GM21360 (cell line): ENCODE measurements around the gene ATP8A2.

ENCODE experiments used
- ATAC-seq: cut with Tn5 transposase; IDR thresholded peaks from one replicate; pipeline ENCODE4 v1.9.1; 2021; ENCODE audit warnings: mild to moderate bottlenecking, moderate library complexity; ENCODE audit not compliant: unreplicated experiment

The ATP8A2 gene

DNA sequence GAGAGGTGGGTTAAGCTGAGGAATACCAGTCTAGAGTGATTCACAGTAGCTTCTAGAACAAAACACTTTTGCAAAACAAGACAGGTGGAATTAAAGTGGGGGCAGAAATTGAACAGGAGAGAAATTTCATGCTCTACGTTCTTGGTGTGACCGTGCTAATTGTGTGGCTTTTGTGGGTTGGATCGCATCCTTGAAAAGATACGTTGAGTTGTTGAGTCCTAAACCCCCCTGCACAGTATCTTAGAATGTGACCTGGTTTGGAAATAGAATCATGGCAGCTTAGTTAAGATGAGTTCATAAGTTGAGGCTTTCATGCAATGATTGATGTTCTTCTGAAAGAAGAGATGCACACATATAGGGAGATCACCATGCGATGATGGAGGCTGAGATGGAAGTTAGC is 308.2 kb downstream of the ATP8A2 start:
- no peak for ATAC-seq

DNA sequence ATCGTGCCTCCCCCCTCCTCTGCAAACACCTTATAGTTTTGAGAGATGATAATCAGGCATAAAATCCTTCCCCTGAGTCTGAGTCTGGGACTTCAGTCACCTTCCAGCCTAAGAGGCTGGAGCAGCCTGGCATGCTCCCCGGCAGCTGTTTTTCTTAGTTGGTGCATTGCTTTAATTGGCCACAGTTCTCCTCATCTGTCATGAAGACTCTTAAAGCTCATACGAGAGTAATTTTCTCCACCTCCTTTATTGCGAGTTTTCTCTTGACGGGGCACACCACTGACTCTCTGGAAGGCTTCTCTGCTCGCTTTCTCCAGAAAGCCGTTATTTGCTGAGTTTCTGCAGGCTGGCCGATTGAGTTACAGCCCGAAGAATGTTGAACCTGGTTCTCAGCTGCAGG is 310.5 kb downstream of the ATP8A2 start:
- no peak for ATAC-seq

DNA sequence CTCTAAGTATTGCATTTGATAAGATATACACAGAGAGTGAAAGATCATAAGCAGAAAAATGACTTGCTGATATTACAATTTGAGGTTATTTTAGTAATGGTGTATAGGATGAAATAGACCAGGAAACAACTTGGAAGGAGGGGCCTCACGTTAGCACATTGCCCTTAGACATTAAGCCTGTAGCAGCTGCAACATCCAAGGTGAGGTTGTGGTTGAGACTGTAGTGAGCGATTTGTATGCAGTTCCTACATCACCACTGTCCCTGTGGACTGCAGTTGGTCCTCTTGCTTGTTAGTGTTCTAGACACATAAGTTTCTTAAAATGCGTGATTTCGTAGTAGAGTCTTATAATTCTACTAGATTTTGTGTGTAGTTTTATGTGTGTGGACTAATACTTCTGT is 311.3 kb downstream of the ATP8A2 start:
- no peak for ATAC-seq

DNA sequence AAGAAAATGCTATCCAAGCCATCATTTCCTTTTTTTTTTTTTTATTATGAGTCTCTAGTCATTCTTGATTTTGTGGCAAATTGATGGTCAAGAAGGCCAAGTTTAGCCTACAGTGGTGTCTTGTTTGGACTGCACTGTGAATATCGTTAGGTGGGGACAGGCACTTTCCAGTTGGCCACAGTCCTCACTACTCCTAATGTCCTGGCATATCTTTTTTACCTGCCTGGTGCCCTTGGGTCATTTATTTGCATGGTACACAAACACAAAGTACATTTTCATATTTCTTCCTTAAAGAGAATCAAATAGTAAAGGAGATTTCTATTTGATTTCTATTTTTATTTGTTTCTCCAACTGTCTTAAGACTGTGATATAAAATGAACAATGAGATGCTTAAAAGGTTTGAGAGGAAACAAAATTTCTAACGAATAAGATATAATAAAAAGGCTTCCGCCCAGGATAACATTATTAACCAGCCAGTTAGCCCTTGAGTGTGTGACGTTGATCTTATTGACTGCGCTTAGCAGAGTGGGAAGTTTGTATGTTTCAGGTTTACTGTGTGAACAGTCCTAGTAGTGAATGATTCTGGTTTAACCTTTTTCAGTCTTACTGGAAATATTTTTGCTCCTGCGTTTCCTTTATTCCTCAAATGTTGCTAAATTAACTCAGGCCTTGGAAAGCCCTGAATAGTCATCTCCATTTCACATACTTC is 312.0 kb downstream of the ATP8A2 start:
- no peak for ATAC-seq

DNA sequence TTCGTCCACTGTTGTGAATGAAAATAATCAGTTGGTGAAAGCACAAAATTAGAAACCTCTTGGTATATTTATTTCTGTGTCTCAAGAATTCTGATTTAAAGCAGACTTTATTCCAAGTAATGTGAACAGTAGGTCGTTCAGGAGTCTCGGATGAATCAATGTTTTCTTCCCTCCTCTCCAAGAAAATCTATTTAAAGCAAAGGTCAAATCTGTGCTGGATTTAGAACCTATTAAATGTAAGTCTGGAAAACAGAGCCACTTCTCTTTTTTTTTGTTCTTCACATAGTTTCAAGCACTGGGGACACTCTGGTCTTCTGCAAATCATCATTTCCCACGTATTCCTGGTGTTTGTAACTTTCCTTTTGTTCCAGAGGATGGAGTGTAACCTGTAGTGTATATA is 312.7 kb downstream of the ATP8A2 start:
- ATAC-seq = no peak

DNA sequence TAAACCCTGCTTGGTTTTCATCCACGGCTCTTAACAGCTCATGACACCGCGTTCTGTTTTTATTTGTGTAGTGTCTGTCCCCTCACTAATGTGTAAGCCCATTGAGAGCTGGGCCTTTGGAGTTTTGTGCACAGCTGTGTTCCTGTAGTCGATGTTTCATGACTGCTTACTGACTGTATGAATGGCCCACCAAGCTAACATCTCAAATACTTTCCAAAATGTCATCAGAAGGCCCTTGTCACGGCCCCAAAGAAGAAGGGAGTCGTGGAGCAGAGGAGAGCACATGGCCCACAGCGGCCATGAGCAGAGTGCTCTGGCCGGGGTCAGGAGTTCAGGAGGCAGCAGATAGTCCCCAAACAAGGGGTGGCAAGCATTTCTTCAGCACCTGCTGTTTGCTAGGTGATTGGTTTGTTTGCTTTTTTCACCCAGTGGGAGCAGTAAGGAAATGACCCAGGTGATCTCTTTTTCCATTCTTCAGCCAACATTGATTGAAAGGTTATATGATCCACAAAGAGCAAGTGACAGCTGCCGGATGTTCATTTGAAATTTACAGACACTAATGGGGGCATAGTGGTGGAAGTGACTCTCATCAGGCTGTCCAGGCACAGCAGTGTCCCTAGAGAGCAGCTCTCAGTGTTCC is 315.2 kb downstream of the ATP8A2 start:
- no peak for ATAC-seq

DNA sequence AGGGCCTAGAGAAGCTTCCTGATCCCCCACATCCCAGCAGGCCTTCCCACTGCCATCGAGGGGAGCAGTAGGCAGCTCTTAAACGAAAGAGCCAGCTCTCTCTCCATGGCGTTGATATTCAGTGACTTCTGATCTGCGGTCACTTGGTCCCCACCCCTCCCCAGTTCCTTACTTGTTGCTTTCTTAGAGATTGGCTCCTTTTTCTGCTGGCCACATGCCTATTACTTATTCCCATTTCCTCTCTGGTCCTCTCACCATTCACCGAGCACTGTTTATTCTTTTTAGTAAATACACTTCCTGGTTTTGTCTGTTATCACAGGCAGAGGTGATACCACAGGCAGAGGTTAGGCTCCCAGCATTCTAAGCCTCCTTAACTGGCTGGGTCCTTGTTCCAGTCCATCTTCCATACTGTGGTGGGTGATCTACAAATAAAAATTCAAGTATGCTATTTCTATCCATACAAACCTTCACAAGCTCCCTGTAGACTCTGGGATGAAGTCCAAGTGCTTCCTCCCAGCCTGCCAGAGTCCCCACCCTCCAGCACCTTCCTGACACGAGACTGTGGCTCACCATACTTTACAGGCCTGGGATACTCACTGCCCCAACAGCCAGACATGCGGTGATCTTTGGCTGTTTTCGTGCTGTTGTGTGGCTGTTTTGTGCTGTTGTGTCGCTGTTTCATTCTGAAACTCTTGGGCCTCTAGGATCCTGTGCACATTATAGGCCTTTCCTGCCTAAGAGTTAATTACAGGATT is 315.9 kb downstream of the ATP8A2 start:
- ATAC-seq = no peak

DNA sequence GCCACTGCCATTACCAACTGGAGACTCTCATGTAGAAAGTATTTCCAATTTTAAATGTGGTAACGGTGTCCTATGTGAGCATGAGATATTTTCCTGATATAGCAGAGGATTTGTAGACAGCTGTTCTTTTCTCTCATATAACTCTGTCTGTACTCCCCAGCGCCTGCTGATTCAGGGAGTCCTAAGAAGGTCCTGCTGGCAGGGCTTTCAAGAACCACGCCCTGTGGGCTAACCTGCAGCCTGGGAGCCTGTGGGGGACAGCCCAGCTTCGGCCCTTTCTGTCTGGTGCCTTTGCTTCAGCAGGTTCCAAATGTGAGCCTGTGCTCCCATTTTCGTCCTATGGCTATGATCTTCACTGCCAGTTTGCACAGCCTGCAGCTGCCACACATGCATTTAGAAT is 316.8 kb downstream of the ATP8A2 start:
- ATAC-seq = no peak

DNA sequence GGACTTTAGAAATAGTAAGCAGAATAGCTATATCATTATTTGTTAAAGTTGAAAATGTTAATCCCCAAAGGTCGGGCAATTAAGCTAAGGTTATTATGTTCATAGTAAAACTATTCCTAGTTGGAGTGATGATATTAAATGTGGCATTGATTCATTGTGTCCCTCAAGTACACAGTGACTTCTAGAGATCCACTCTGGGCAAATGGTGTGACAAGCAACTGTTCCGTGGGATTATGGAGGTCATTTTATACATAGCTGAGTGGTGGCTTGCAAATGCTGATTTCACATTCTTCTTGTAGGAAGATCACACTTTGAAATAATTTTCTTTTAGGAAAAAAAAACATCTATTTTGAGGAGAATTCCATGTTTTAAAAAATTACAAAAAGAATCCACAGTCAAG is 317.8 kb downstream of the ATP8A2 start:
- no peak for ATAC-seq

DNA sequence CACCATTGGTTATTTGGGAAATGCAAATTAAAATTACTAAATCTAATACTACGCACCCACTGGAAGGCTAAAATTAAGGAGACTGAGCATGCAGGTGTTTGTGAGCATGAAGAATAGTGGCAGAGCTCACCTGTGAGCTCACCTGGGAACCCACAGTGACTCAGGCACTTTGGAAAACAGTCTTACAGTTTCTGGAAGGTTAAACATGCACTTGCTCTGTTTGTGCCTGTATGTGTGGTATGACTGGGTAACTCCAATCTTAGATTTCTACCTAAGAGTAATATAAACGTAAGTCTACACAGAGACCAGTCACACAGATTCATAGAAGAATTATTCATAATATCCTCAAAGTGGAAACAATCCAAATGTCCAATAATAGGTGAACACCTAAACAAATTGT is 318.8 kb downstream of the ATP8A2 start:
- ATAC-seq = no peak

DNA sequence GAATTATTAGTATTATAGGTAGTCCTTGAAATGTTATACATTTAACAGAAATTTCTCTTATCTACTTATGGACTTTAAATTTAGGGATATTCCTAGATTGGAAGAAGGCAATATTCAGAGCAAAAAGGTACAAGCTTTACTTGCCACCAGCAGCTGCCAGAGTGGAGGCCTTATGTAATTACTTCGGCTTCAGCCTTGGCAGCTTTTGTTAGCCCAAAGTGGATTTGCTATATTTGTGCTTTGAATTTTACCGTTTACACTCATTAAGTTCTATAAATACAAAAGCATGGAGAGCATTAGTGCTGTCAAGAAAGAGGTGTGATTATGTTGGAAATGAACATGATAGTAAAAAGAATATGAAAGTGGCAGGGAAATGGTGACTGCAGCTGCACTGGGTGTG is 319.9 kb downstream of the ATP8A2 start:
- no peak for ATAC-seq

DNA sequence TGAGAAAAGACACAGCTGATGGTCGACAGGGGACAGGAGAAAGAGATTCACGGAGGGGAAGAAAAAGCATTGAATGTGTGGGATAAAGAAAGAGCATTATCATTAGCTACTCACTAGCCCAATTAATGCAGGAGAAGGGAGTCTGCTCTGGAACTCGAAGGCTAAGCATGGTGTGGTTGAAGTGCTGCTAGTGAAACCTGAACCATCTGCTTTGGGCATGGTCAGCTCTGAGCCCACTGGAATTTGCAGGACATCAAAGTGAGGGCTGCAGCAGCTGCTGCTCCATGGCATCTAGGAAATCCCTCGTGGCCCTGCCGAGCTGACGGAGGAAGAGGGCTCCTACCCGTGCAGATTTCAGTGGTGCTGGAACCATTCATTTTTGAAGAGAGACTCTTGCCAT is 320.3 kb downstream of the ATP8A2 start:
- no peak for ATAC-seq

DNA sequence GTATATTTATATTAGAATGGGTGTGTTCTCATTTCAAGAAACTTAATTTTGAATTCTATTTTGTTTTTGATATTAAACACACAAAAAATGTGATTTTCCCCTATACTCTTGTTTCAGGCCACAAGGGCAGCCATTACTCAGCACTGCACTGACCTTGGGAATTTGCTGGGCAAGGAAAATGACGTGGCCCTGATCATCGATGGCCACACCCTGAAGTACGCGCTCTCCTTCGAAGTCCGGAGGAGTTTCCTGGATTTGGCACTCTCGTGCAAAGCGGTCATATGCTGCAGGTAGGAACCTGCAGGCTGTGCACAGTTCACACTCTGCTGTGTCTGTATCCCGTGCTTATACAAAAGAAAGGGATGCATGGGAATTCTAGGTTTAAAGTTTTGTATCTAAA is 327.3 kb downstream of the ATP8A2 start:
- ATAC-seq = no peak

DNA sequence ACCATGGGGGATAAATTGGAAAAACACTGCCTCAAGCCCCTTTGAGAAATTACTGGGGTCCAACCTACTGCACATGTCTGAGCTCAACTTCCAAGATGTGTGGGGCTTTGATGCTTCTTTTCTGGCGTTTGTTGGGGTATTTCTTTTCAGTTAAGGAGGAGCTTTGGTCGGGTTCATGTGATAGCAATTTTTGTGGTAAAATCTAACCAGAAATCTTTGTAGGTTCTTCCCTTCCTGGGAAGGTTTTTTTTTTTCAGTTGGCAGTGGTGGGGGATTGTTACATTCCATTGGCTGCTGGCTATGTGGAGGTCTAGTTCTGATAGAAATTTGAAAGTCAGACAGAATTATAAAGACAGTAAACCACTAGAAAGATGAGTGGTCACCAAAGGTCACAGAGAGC is 327.8 kb downstream of the ATP8A2 start:
- no peak for ATAC-seq

DNA sequence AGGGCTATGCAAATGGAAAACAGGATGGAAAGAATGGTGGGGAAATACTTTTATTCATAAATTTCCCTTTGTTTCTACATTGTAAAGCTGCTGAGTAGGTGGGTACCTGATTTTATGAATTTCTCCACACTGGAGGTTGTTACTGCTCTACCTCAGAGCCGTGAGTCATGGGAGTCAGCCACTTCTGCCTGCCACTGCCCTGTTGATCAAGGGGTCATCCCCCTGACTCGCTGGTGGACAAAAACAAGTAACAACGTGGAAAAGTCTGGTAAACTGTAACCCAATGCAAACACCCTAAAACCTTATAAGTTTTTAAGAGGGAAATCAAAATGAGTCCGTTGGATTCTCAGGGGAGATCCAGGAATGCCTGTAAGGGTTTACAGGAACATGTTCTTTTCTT is 329.5 kb downstream of the ATP8A2 start:
- no peak for ATAC-seq

DNA sequence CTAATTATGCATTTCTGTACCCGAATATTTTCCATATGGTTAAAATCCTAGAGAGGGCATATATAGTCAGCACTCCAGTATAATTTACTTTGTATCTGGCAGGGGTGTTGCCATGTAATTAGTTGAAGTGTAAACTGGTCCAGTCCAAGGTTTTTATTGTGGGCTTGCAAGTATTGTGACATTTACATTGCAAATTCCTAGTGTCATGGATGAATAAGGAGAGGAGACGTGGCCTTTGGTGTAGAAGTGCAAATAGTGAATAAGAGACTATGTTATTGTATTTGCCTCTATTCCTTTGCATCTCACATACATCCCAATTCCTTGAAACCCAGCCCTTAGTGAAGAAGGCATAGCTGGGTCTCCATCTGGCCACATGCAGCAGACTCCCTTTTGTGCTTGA is 330.6 kb downstream of the ATP8A2 start:
- no peak for ATAC-seq

DNA sequence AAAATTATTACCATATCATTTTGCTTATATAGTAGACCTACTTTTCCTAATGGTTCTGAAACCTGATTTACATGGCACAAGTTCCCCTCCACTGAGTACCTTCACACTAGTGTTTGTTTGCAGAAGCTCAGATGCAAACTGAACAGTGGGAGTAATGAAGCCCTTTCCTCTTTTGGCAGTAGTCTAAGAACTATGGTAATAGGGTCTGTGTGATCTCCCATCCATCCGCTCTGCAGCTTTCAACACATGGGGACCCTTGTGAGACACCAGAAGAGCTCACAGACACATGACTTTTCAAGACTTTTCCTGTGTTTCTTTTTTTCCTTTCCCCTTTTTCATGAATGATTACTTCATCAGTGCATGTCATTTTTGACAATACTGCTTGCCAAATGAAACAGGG is 336.0 kb downstream of the ATP8A2 start:
- ATAC-seq = no peak

DNA sequence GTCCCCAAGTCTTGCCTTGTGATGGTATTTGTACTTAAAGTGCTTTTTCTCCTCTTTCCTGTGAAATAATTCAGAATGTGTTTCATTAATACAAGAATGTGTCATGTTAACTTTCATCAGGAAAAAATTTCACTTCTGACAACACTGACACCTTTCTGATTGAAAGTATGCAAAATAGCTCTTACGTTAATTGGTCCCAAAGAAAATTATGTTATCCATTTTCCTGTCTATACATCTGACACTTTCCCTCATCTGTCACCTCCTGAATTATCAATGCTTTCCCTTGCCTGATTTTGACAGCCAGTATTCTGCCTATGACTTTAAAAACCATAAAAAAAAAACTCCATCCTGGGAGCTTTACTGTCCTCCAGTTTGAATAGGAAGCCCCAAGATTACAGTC is 336.5 kb downstream of the ATP8A2 start:
- no peak for ATAC-seq

DNA sequence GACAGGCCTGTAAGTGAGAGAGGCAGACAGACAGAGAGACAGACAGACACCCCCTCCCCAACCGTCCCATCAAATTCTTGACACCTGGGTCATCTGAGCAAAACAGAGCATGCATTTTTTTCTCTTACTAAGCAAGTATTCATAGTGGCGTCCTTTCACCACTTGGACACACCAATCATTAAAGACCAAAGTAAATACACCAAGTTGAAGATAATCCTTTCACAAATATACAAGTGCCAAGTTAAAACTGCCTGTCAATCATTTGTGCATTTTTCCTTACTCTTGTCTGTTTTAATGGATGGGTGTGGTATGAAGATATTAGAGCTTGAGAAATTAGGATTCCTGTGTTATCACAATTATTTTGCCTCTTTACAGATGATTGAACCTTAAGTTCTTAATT is 337.3 kb downstream of the ATP8A2 start:
- ATAC-seq = no peak

DNA sequence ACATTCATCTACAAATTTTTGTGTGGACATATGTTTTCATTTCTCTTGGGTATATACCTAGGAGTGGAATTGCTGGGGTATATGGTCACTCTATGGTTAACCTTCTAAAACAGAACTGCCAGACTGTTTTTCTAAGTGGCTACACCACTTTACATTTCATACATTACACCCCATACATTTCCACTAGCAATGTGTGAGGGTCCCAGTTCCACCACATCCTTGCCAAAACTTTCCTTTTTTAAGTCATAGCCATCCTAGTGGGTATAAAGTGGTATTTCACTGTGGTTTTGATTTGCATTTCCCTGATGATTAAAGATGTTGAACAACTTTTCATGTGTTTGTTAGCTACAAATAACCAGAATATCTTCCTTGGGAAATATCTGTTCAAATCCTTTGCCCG is 344.0 kb downstream of the ATP8A2 start:
- no peak for ATAC-seq

DNA sequence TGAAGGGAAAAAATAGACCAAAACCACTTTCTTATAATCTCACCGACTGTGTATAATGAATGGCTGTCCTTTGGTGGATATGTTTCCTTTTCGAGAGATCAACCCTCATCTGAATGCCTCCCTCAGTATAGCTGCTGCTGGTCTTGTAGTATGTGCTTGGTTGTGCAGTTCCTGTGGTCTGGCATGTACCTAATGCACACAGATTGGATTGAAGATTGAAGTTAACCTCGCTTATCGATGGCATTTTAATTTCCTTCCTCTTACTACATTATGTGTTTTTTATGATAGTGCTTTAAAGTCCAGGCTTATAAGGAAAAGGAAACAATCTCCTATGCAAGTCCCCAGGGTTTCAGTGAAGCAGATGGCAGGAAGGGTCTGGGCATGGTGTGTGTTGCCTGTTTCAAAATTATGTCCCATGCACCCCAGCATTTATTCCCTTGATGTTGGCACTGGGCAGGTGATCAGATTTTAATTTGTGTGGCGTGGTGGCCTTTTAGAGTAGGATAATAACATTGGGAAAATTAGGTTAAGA is 346.0 kb downstream of the ATP8A2 start:
- ATAC-seq = no peak

DNA sequence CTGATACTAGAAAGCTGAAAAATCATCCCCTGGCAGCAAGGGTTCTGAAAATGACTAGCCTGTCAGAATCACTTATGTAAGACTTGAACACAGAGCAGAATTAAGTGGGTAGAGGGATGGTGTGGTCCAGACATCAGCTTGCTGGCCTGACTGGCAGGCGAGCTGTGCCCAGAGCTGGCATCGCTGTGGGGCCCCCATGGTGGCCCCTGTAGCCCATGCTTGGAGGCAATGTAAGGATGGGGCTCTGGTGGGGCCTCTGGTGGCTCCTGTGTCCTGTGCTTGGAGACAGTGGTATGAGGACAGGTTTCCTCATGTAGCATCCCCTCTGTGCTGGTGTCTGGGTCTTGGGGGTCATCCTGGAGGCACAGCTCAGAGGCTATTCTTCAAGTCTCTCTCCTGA is 347.9 kb downstream of the ATP8A2 start:
- no peak for ATAC-seq
